DND-41 (cell line): ENCODE data around the gene CPNE4.

ENCODE experiments used
- CTCF ChIP-seq: IDR thresholded peaks from 2 replicates; pipeline ENCODE4 v1.5.1; 2012; ENCODE audit warnings: borderline replicate concordance, low read length, moderate library complexity, mild to moderate bottlenecking; ENCODE audit not compliant: poor library complexity, severe bottlenecking; ENCODE audit errors: extremely low read depth
- EZH2 ChIP-seq: IDR thresholded peaks from 3 replicates; pipeline ENCODE4 v1.6.1; 2012; ENCODE audit warnings: borderline replicate concordance, low read depth, mild to moderate bottlenecking, moderate library complexity, low read length, inconsistent platforms; ENCODE audit not compliant: severe bottlenecking

GRCh38 chr3:131899021-131899420, 135.8 kb downstream of the CPNE4 start:
- no peak for TF ChIP-seq CTCF
- TF ChIP-seq EZH2: no peak
